Measurements from ENCODE around the gene PRG2.

- TF ChIP-seq POLR2AphosphoS2 (conservative IDR thresholded peaks at IDR 0.05; ENCODE audit: low read length) (no peak), RFX5 (IDR thresholded peaks at IDR 0.05) (no peak), MAX (IDR thresholded peaks at IDR 0.05) (no peak), CTCF (IDR thresholded peaks at IDR 0.05) (no peak)
Observed at GRCh38 chr11:57425565-57426438, 35.4 kb upstream of the PRG2 start.

All from A549 (cell line).